ENCODE measurements around the gene KIFC3. TPM values are rescaled to one million over a fixed set of nuclear protein-coding genes. Genes with fewer than 3 reads are reported as not detected.
"Not testable (repeated sequence)": the region's sequence is repeated elsewhere in the genome, so short reads cannot be mapped to it uniquely, and the experiment has no call there.

Gene KIFC3
- total and polyA plus RNA-seq, 7 donors = 3.1 to 17.8 (median 6.6) TPM

- Histone ChIP-seq H3K4me3 (no peak overlapping the region), H3K4me1 (no peaks in the 10 kb centered on the region), H3K27me3 (ENCODE audit: insufficient read depth in 3 of 3, low read length in 2 of 3) (no peaks in the 10 kb centered on the region), H3K36me3 (ENCODE audit: insufficient read depth in 1 of 2, low read depth in 1 of 2) (no peaks in the 10 kb centered on the region), H3K9me3 (no peaks in the 10 kb centered on the region), H3K27ac (no peak overlapping the region)
- ATAC-seq (no peak), DNase-seq (no peak)
- TF ChIP-seq CTCF (IDR thresholded peaks at IDR 0.05) = no peak
- intact Hi-C loops (cut with DNase I) = no loop called here
- 24 to 50% (median 31%) methylated on average over 2 of the region's 2 CpGs for WGBS, 3 donors
These were observed 70.3 kb downstream of the KIFC3 start for GRCh38 chr16:57732037-57732436.

GRCh38 chr16:57730771-57731730, 71.2 kb downstream of the KIFC3 start:
- Histone ChIP-seq H3K36me3 (ENCODE audit: insufficient read depth in 1 of 2, low read depth in 1 of 2) (no peaks in the 10 kb centered on the region), H3K27me3 (ENCODE audit: insufficient read depth in 3 of 3, low read length in 2 of 3) (no peaks in the 10 kb centered on the region), H3K9me3 (no peaks in the 10 kb centered on the region), H3K27ac (no peak overlapping the region), H3K4me1 (no peaks in the 10 kb centered on the region), H3K4me3 (no peak overlapping the region)
- WGBS, 3 donors = 62 to 66% (median 64%) methylated on average over 13 of the region's 13 CpGs
- no peak for TF ChIP-seq CTCF (IDR thresholded peaks at IDR 0.05)
- intact Hi-C loops (cut with DNase I) = no loop called here
- ATAC-seq (no peak), DNase-seq (no peak)

GRCh38 chr16:57729852-57730251, 72.4 kb downstream of the KIFC3 start:
- H3K4me3 ChIP-seq; H3K4me1 ChIP-seq; H3K27ac ChIP-seq; H3K27me3 ChIP-seq (ENCODE audit: insufficient read depth in 3 of 3, low read length in 2 of 3); H3K36me3 ChIP-seq (ENCODE audit: insufficient read depth in 1 of 2, low read depth in 1 of 2); ATAC-seq; intact Hi-C loops (cut with DNase I); H3K9me3 ChIP-seq; DNase-seq: not testable (repeated sequence)
- 91 to 94% (median 93%) methylated on average over 6 of the region's 6 CpGs for WGBS, 3 donors

GRCh38 chr16:57729182-57729484, 73.2 kb downstream of the KIFC3 start:
- no peak overlapping the region for H3K27ac ChIP-seq
- H3K36me3 ChIP-seq (ENCODE audit: insufficient read depth in 1 of 2, low read depth in 1 of 2) = no peaks in the 10 kb centered on the region
- 82 to 93% (median 88%) methylated on average over 1 of the region's 1 CpG for WGBS, 3 donors
- ATAC-seq (no peak), DNase-seq (no peak)
- H3K4me3 ChIP-seq = no peak overlapping the region
- no peaks in the 10 kb centered on the region for H3K27me3 ChIP-seq (ENCODE audit: insufficient read depth in 3 of 3, low read length in 2 of 3)
- intact Hi-C loops (cut with DNase I) = no loop called here
- TF ChIP-seq CTCF (IDR thresholded peaks at IDR 0.05) = no peak
- no peaks in the 10 kb centered on the region for H3K4me1 ChIP-seq
- H3K9me3 ChIP-seq = no peaks in the 10 kb centered on the region

- TF ChIP-seq CTCF (IDR thresholded peaks at IDR 0.05) = no peak
- H3K4me3 ChIP-seq = no peak overlapping the region
- H3K4me1 ChIP-seq = no peaks in the 10 kb centered on the region
- no peak for ATAC-seq
- WGBS, 3 donors = 96 to 97% (median 96%) methylated on average over 14 of the region's 14 CpGs
- DNase-seq = no peak
- H3K27ac ChIP-seq = no peak overlapping the region
- H3K27me3 ChIP-seq (ENCODE audit: insufficient read depth in 3 of 3, low read length in 2 of 3) = no peaks in the 10 kb centered on the region
- H3K9me3 ChIP-seq = no peaks in the 10 kb centered on the region
- H3K36me3 ChIP-seq (ENCODE audit: insufficient read depth in 1 of 2, low read depth in 1 of 2) = no peaks in the 10 kb centered on the region
- intact Hi-C loops (cut with DNase I) = no loop called here
These were observed 73.7 kb downstream of the KIFC3 start for GRCh38 chr16:57728336-57729181.
